Measurements from ENCODE around the gene RIPPLY1. TPM values are rescaled to one million over a fixed set of nuclear protein-coding genes. Genes with fewer than 3 reads are reported as not detected.
A peak's percentile ranks its signal among the peaks of the same experiment; 100 is the strongest.

The RIPPLY1 gene
- total and polyA plus RNA-seq, 4 donors = 1.2 to 3.0 (median 3.0) TPM; not detected in 1

GRCh38 chrX:106897259-106897658 is 5.9 kb downstream of the RIPPLY1 start:
- Histone ChIP-seq H3K9me3 (ENCODE audit: control insufficient read depth in 4 of 4, low read length in 3 of 4) (no peaks in the 10 kb centered on the region), H3K4me3 (ENCODE audit: low read depth in 1 of 3, low read length in 3 of 3) (no peak overlapping the region), H3K27me3 (ENCODE audit: control insufficient read depth in 4 of 4, insufficient read depth in 4 of 4, low read length in 3 of 4) (peaks cover 0 to 3% (median 0%) of the 10 kb centered on the region in 4 donors), H3K4me1 (ENCODE audit: control insufficient read depth in 4 of 4, insufficient read depth in 4 of 4, low read length in 3 of 4) (peaks cover 0 to 33% (median 26%) of the 10 kb centered on the region in 4 donors), H3K9ac (ENCODE audit: low read depth in 1 of 2, low read length in 2 of 2) (no peak overlapping the region), H3K27ac (ENCODE audit: low read depth in 1 of 2, low read length in 2 of 2) (no peak overlapping the region), H3K36me3 (ENCODE audit: control insufficient read depth in 4 of 4, insufficient read depth in 3 of 4, low read depth in 1 of 4, low read length in 3 of 4) (no peaks in the 10 kb centered on the region)
- TF ChIP-seq REST (IDR thresholded peaks at IDR 0.05) (no peak), TAF1 (conservative IDR thresholded peaks at IDR 0.05) (no peak), MAX (IDR thresholded peaks at IDR 0.05) (no peak), RAD21 (IDR thresholded peaks at IDR 0.05) (no peak), SP1 (IDR thresholded peaks at IDR 0.05) (no peak), YY1 (IDR thresholded peaks at IDR 0.05) (no peak), NR2F2 (IDR thresholded peaks at IDR 0.05) (no peak), RXRA (IDR thresholded peaks at IDR 0.05) (no peak)
- DNase-seq (ENCODE audit: low spot score) = no peak
- 88% methylated on average over 6 of the region's 6 CpGs for WGBS

- H3K36me3 ChIP-seq (ENCODE audit: control insufficient read depth in 4 of 4, insufficient read depth in 3 of 4, low read depth in 1 of 4, low read length in 3 of 4) = no peaks in the 10 kb centered on the region
- peaks cover 0 to 13% (median 10%) of the 10 kb centered on the region in 4 donors for H3K4me1 ChIP-seq (ENCODE audit: control insufficient read depth in 4 of 4, insufficient read depth in 4 of 4, low read length in 3 of 4)
- no peak overlapping the region for H3K9ac ChIP-seq (ENCODE audit: low read depth in 1 of 2, low read length in 2 of 2)
- no peaks in the 10 kb centered on the region for H3K9me3 ChIP-seq (ENCODE audit: control insufficient read depth in 4 of 4, low read length in 3 of 4)
- peaks cover 0 to 3% (median 0%) of the 10 kb centered on the region in 4 donors for H3K27me3 ChIP-seq (ENCODE audit: control insufficient read depth in 4 of 4, insufficient read depth in 4 of 4, low read length in 3 of 4)
- no peak for DNase-seq (ENCODE audit: low spot score)
- WGBS = 54% methylated on average over 3 of the region's 3 CpGs
- no peak overlapping the region for H3K27ac ChIP-seq (ENCODE audit: low read depth in 1 of 2, low read length in 2 of 2)
- H3K4me3 ChIP-seq (ENCODE audit: low read depth in 1 of 3, low read length in 3 of 3) = no peak overlapping the region
- TF ChIP-seq TAF1 (conservative IDR thresholded peaks at IDR 0.05) (no peak), RAD21 (IDR thresholded peaks at IDR 0.05) (no peak), ATF3 (IDR thresholded peaks at IDR 0.05) (no peak), SP1 (IDR thresholded peaks at IDR 0.05) (no peak), FOXA2 (IDR thresholded peaks at IDR 0.05) (no peak), YY1 (IDR thresholded peaks at IDR 0.05) (no peak)
These were observed 8.1 kb downstream of the RIPPLY1 start for GRCh38 chrX:106894978-106895452.

- peaks cover 0 to 10% (median 8%) of the 10 kb centered on the region in 4 donors for H3K4me1 ChIP-seq (ENCODE audit: control insufficient read depth in 4 of 4, insufficient read depth in 4 of 4, low read length in 3 of 4)
- TF ChIP-seq TAF1 (conservative IDR thresholded peaks at IDR 0.05) = no peak
- peak; percentile 89 to 94 for TF ChIP-seq RAD21 (IDR thresholded peaks at IDR 0.05)
- peak; percentile 79 for TF ChIP-seq CTCF (IDR thresholded peaks at IDR 0.05; ENCODE audit: low read depth, low read length, missing input control)
- WGBS = 28% methylated on average over 6 of the region's 6 CpGs
These were observed 8.7 kb downstream of the RIPPLY1 start for GRCh38 chrX:106894392-106894909.

More at GRCh38 chrX:106894392-106894909, 8.7 kb downstream of the RIPPLY1 start:
- Histone ChIP-seq H3K36me3 (ENCODE audit: control insufficient read depth in 4 of 4, insufficient read depth in 3 of 4, low read depth in 1 of 4, low read length in 3 of 4) (no peaks in the 10 kb centered on the region), H3K27ac (ENCODE audit: low read depth in 1 of 2, low read length in 2 of 2) (no peak overlapping the region), H3K27me3 (ENCODE audit: control insufficient read depth in 4 of 4, insufficient read depth in 4 of 4, low read length in 3 of 4) (peaks cover 0 to 3% (median 0%) of the 10 kb centered on the region in 4 donors), H3K9me3 (ENCODE audit: control insufficient read depth in 4 of 4, low read length in 3 of 4) (no peaks in the 10 kb centered on the region), H3K4me3 (ENCODE audit: low read depth in 1 of 3, low read length in 3 of 3) (no peak overlapping the region), H3K9ac (ENCODE audit: low read depth in 1 of 2, low read length in 2 of 2) (no peak overlapping the region)
- peak; percentile 37 for DNase-seq (ENCODE audit: low spot score)

All from liver (tissue), 9 donors.